ENCODE results near the gene FAM25A. TPM values are rescaled to one million over a fixed set of nuclear protein-coding genes. Genes with fewer than 3 reads are reported as not detected.

The FAM25A gene
- total RNA-seq, 1 donor from 2014 or later = not detected

GRCh38 chr10:87072449-87072848, 52.4 kb downstream of the FAM25A start:
- H3K27me3 Mint-ChIP-seq (ENCODE audit: low read depth) = no peaks in the 10 kb centered on the region
- DNase-seq (ENCODE audit: low spot score) = no peak
- no peak overlapping the region for H3K4me3 Mint-ChIP-seq (ENCODE audit: unreplicated experiment)
- TF ChIP-seq CTCF (IDR thresholded peaks at IDR 0.05) = no peak
- peaks cover 27% of the 10 kb centered on the region for H3K36me3 Mint-ChIP-seq (ENCODE audit: low read depth)
- H3K9me3 Mint-ChIP-seq (ENCODE audit: low read depth) = no peaks in the 10 kb centered on the region
- no peaks in the 10 kb centered on the region for H3K4me1 Mint-ChIP-seq (ENCODE audit: low read depth)
- no peak overlapping the region for H3K27ac Mint-ChIP-seq (ENCODE audit: unreplicated experiment)

Other genes starting within 250 kb of the FAM25A start
- gene MMRN2, start 62.7 kb upstream of the FAM25A start, total RNA-seq = 0.31 to 0.92 TPM (median 0.40 TPM) in 3 replicates
- gene SNCG, start 61.7 kb upstream of the FAM25A start, total RNA-seq = 1.2 to 2.2 TPM (median 1.5 TPM) in 3 replicates
- gene ADIRF, start 51.8 kb upstream of the FAM25A start, total RNA-seq = 0.54 to 0.65 TPM in 2 of 3 replicates, not detected in the other
- gene GLUD1, start 74.5 kb downstream of the FAM25A start, total RNA-seq = 90.7 to 98.7 TPM (median 94.1 TPM) in 3 replicates
- 29.2 to 32.6 TPM (median 29.6 TPM) in 3 replicates for gene SHLD2, start 74.9 kb downstream of the FAM25A start, total RNA-seq
- gene NUTM2A, start 205.2 kb downstream of the FAM25A start, total RNA-seq = 1.1 to 1.3 TPM (median 1.2 TPM) in 3 replicates

Measured in chondrocyte (in vitro differentiated cells).